GM12875 (cell line): ENCODE results near the gene CPSF4.
A peak's percentile ranks its signal among the peaks of the same experiment; 100 is the strongest.
"Not testable (repeated sequence)": the region's sequence is repeated elsewhere in the genome, so short reads cannot be mapped to it uniquely, and the experiment has no call there.

Experiments
- H3K4me3 ChIP-seq: one replicate; pipeline ENCODE4 v1.5.1; 2011; ENCODE audit warnings: low read depth, low read length, control low read depth
- CTCF ChIP-seq: IDR thresholded peaks from 2 replicates; pipeline ENCODE4 v1.5.1; 2011; ENCODE audit warnings: low read depth, mild to moderate bottlenecking, control low read depth, inconsistent platforms, low read length, moderate library complexity, borderline replicate concordance; ENCODE audit not compliant: insufficient read depth

CPSF4 gene

DNA sequence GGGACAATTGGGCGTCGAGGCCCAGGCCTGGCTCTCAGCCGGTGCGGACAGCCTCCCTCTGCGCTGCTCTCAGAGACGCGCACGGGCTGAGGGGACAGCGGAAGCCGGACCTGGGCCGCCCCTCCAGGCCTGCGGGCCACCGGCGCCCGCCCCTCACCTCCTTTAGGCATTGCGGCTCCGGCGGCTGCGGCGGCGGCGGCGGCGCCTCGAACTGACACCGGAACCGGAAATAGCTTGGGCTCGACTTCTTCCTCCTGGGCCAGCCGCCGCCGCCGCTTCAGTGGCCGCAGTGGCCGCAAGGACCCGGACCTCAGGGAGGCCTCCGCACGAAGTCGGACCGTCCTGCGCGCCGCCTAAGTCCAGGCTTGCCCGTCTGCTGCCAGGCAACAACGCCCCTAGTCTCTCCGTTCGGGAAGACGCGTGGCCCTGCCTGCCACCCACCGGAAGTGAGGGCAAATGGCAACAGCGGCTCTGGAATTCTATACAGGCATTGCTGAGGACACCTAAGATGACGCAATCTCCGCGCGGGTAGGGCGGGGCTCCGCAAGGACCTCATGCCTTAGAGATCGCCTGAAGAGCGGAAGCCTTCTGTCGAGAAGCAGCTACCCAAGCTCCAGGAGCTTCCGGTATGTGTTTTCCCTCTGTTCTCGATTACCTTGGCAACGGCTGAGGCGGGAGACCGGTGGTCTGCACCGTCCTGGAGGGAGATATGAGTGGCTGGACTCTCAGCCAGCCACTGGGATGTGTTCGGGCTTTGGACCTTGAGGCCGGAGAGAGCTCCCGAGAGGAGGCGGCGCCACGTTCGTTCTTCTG, 30.2 kb upstream of the CPSF4 start, which contains the start of the genes BUD31 and PDAP1:
BUD31 (plus strand) TSS at position 591 of the 813 bp plus-strand sequence. CDS start 2,124 bp downstream, outside the sequence.
PDAP1 (minus strand) TSS at position 219 of the 813 bp plus-strand sequence; CDS start at position 170, 49 bp downstream.
- H3K4me3 ChIP-seq: peak within 1 kb of the TSS; percentile 99
- TF ChIP-seq CTCF: no peak

DNA sequence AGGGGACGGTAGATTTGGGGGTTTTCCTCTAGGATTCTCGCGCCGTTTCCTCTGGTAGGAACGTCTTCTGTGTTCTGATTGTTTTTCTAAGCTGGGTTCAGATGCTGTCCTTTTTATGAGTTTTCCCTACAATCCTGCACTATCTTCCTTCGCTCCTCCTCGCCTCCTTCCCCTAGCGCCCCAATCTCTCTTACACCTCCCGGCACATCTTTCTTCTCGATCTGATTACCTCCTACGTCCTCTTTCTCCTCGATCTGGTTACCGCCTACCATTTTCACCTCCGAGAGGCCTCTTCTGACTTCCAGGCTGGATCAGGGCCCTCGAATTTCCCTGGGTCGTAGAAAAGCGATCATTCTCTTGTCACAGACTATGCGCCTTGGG, 29.6 kb upstream of the CPSF4 start:
- TF ChIP-seq CTCF: no peak
- H3K4me3 ChIP-seq: peak overlapping the region; percentile 99

GRCh38 chr7:99409806-99410205, 28.9 kb upstream of the CPSF4 start:
- peak overlapping the region; percentile 99 for H3K4me3 ChIP-seq
- TF ChIP-seq CTCF: no peak

- no peak overlapping the region for H3K4me3 ChIP-seq
- TF ChIP-seq CTCF: no peak
Measured at GRCh38 chr7:99410635-99411034, 28.1 kb upstream of the CPSF4 start.

DNA sequence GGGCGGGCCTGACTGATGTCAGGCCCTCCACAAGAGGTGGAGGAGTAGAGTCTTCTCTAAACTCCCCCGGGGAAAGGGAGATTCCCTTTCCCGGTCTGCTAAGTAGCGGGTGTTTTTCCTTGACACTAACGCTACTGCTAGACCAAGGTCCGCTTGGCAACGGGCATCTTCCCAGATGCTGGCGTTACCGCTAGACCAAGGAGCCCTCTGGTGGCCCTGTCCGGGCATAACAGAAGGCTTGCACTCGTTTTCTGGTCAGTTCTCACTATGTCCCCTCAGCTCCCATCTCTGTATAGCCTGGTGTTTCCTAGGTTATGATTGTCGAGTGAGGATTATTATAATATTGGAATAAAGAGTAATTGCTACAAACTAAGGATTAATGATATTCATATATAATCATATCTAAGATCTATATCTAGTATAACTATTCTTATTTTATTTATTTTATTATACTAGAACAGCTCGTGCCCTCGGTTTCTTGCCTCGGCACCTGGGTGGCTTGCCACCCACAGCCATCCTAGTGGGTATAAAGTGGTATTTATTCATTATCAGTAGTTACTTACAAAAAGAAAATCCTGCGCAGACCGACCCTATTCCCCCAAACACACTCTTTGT, 23.1 kb upstream of the CPSF4 start:
- TF ChIP-seq CTCF: peak; percentile 52

GRCh38 chr7:99418260-99418659, 20.5 kb upstream of the CPSF4 start:
- no peak for TF ChIP-seq CTCF
- H3K4me3 ChIP-seq: no peak overlapping the region

More for the DNA sequence above, 23.1 kb upstream of the CPSF4 start:
- H3K4me3 ChIP-seq: not testable (repeated sequence)
